GM19043 (cell line): Measurements from ENCODE around the gene APOBEC3A.

Source experiments
- ATAC-seq: cut with Tn5 transposase; IDR thresholded peaks from one replicate; pipeline ENCODE4 v1.9.1; 2021; ENCODE audit warnings: low read depth; ENCODE audit not compliant: unreplicated experiment

APOBEC3A gene

GRCh38 chr22:38957046-38957770 lies at the start of gene APOBEC3A:
APOBEC3A (plus strand) TSS chr22:38957609; CDS start chr22:38957692, 83 bp downstream.
- ATAC-seq, result no peak

GRCh38 chr22:38907767-38908166 lies 49.6 kb upstream of the APOBEC3A start:
- ATAC-seq, result no peak

GRCh38 chr22:38911434-38911833 lies 46.0 kb upstream of the APOBEC3A start:
- no peak for ATAC-seq

DNA sequence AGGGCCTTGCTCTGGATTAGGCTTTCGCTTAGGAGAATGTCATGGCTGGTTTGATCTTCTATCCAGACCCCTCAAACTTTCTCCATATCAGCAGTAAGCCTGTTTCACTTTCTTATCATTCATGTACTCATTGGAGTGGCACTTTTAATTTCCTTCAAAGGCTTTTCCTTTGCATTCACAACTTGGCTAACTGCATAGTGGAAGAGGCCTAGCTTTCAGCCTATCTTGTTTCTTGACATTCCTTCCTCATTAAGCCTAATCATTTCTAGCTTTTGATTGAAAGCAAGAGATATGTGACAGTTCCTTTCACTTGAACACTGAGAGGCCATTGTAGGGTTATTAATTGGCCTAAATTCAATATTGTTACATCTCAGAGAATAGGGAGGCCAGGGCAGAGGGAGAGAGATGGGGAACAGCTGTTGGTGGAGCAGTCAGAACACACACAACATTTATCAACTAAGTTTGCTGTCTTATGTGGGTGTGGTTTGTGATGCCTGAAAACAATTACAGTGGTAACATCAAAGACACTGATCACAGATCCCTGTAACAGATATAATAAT lies 37.7 kb upstream of the APOBEC3A start:
- ATAC-seq, result no peak

DNA sequence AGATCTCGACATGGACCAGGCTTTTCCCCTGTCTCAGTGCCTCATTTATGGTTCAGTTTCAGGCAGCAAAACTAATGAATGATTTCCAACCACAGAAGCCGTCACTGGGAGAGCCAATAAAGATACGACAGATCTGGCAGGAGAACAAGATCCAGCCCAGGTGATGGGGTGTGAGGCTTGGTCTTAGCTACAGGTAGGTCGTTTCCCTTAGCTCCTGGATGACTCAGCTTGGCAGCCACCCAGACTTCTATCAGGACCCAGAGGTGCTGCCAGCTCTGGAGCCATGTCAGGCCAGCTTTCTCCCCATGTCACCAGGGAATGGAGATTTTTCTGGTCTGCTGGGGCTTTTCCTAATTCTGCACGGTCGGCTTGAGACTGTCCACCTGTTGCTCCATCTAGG lies 36.3 kb upstream of the APOBEC3A start:
- ATAC-seq, result no peak

GRCh38 chr22:38921806-38922205 lies 35.6 kb upstream of the APOBEC3A start:
- no peak for ATAC-seq

- ATAC-seq, result no peak
These were observed 33.7 kb upstream of the APOBEC3A start for GRCh38 chr22:38923463-38924346.

- ATAC-seq, result no peak
These were observed 33.0 kb upstream of the APOBEC3A start for GRCh38 chr22:38924347-38924952.

DNA sequence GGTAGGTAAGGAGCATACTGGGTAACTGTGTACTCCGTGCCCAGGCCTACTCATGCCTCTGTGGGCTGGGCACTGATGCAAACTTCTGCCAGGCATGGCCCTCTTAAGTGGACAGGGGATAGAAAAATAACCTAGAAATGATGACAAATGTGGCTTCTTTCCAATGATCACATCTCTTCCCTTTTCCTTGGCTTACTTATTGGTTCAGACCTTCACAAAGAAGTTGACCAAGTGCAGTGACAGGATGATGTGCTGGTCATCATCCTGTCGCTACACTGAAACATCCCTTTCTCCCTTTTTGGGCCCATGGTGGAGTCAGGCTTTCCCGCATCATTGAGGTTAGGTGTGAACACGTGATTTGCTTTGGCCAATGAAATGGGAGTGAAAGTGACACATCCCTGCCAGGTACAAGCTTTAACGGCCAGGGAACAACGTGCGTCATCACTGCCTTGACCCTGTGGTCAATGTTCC lies 31.8 kb upstream of the APOBEC3A start:
- ATAC-seq, result no peak

- no peak for ATAC-seq
These were observed 30.2 kb upstream of the APOBEC3A start for GRCh38 chr22:38927033-38927781.

- ATAC-seq, result no peak
These were observed 26.9 kb upstream of the APOBEC3A start for GRCh38 chr22:38930512-38930911.

GRCh38 chr22:38935023-38935422 lies 22.4 kb upstream of the APOBEC3A start:
- ATAC-seq, result no peak

DNA sequence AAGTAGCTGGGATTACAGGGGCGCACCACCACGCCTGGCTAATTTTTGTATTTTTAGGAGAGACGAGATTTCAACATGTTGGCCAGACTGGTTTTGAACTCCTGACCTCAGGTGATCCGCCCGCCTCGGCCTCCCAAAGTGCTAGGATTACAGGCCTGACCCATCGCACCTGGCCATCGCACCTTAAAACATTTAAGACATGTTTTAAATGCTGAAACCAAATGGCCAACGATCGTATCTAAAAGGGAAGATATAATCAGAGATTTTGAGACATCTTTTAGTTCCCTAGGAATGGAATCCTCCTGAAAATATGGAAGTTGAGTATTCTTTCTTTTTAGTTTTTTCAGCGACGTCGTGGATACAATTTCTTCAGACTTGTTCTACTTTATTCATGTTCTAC lies 21.8 kb upstream of the APOBEC3A start:
- no peak for ATAC-seq

DNA sequence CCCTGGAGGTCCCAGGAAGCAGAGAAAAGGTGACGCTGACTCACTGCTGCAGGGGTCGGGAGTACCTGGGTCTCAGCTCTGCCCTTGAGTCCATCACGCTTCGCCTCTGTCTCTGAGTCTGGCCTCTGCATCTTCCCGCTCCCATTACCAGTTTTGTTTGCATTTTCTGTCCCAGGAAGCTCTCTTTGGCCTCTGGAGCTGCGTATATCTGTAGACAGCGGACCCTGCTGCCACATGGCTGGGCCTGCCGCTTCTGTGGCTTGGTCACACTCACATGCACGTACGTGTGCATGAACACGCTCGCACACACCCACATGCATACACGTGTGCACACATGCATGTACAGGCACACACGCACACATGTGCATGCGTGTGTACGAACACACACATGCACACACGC lies 20.8 kb upstream of the APOBEC3A start:
- no peak for ATAC-seq

DNA sequence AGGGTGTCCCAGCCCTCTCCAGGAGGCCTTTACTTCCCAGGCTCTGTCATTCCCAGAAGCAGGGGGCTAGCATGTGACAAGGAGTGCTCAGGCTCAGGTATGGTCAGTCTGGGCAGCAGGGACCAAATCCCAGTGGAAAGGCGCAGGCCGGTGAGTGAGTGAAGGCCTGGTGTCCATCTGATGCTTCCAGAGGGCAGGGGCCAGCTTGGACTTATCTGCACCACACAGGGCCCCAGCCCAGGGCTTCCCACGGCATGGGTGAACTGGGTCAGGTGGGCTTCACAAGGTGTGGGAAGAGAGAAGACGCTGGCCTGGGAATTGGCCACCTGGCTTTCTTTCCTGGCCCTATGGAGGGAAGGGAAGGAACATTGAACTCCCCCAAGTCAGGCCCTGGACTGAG lies 20.4 kb upstream of the APOBEC3A start:
- no peak for ATAC-seq

- no peak for ATAC-seq
These were observed 19.9 kb upstream of the APOBEC3A start for GRCh38 chr22:38937541-38937940.

- ATAC-seq, result no peak
These were observed 19.2 kb upstream of the APOBEC3A start for GRCh38 chr22:38938221-38938620.

GRCh38 chr22:38938925-38939324 lies 18.5 kb upstream of the APOBEC3A start:
- no peak for ATAC-seq

GRCh38 chr22:38940811-38941384 lies 16.5 kb upstream of the APOBEC3A start:
- ATAC-seq, result no peak

- no peak for ATAC-seq
These were observed 15.9 kb upstream of the APOBEC3A start for GRCh38 chr22:38941488-38941987.
